Activated T-helper 2 cell treated with anti-CD3 and anti-CD28 coated beads, Interferon-gamma antibody, Interleukin-2, Interleukin-4, amounts not matched to agents 10 μg/mL and 5 μg/mL and 100 μg/mL, durations not matched to agents 14 hours and 24 hours and 36 hours (primary cell): ENCODE measurements around the gene SYT9. TPM values are rescaled to one million over a fixed set of nuclear protein-coding genes. Genes with fewer than 3 reads are reported as not detected.

ENCODE experiments used
- DNase-seq: peaks from one replicate; pipeline ENCODE4 v3.0.0; 2021; ENCODE audit warnings: low spot score
- H3K27ac Mint-ChIP-seq: one replicate; pipeline ENCODE4 v1.8.0; 2021; ENCODE audit warnings: mixed read lengths
- H3K27me3 Mint-ChIP-seq: one replicate; pipeline ENCODE4 v1.8.0; 2021; ENCODE audit warnings: low read depth, mixed read lengths
- H3K36me3 Mint-ChIP-seq: one replicate; pipeline ENCODE4 v1.8.0; 2021; ENCODE audit warnings: low read depth, mixed read lengths
- H3K4me1 Mint-ChIP-seq: one replicate; pipeline ENCODE4 v1.8.0; 2021; ENCODE audit warnings: low read depth, mixed read lengths
- H3K4me3 Mint-ChIP-seq: one replicate; pipeline ENCODE4 v1.8.0; 2021; ENCODE audit warnings: low read depth, mild to moderate bottlenecking, moderate library complexity, mixed read lengths
- H3K9me3 Mint-ChIP-seq: one replicate; pipeline ENCODE4 v1.8.0; 2021; ENCODE audit warnings: mixed read lengths
- intact Hi-C: fragments of 100-400 bp; cut with micrococcal nuclease; formaldehyde crosslinking; loops from one replicate; pipeline ENCODE4 v1.15.1; 2023
- total RNA-seq: library from RNA; stranded (reverse); gene quantifications from 2 replicates; pipeline ENCODE4 v1.2.3, GENCODE V29; 2022

Gene SYT9
- total RNA-seq, 1 donor from 2014 or later = not detected

GRCh38 chr11:7480113-7480512, 228.4 kb downstream of the SYT9 start:
- H3K36me3 Mint-ChIP-seq = no peaks in the 10 kb centered on the region
- no peak overlapping the region for H3K27ac Mint-ChIP-seq
- H3K4me1 Mint-ChIP-seq = no peaks in the 10 kb centered on the region
- H3K27me3 Mint-ChIP-seq = peaks cover 3% of the 10 kb centered on the region
- no peaks in the 10 kb centered on the region for H3K9me3 Mint-ChIP-seq
- DNase-seq = no peak
- intact Hi-C loops = no loop called here
- H3K4me3 Mint-ChIP-seq = no peak overlapping the region

GRCh38 chr11:7484131-7484530, 232.4 kb downstream of the SYT9 start:
- no peak for DNase-seq
- no peaks in the 10 kb centered on the region for H3K4me1 Mint-ChIP-seq
- H3K4me3 Mint-ChIP-seq = no peak overlapping the region
- H3K36me3 Mint-ChIP-seq = no peaks in the 10 kb centered on the region
- intact Hi-C loops = no loop called here
- no peaks in the 10 kb centered on the region for H3K27me3 Mint-ChIP-seq
- no peak overlapping the region for H3K27ac Mint-ChIP-seq
- no peaks in the 10 kb centered on the region for H3K9me3 Mint-ChIP-seq

GRCh38 chr11:7484645-7485044, 232.9 kb downstream of the SYT9 start:
- Mint-ChIP-seq H3K36me3 (no peaks in the 10 kb centered on the region), H3K4me3 (no peak overlapping the region), H3K27me3 (no peaks in the 10 kb centered on the region), H3K9me3 (no peaks in the 10 kb centered on the region), H3K4me1 (no peaks in the 10 kb centered on the region), H3K27ac (no peak overlapping the region)
- intact Hi-C loops = no loop called here
- DNase-seq = no peak

- no peaks in the 10 kb centered on the region for H3K9me3 Mint-ChIP-seq
- no peak within 1 kb of the TSS for H3K27ac Mint-ChIP-seq
- intact Hi-C loops = no loop called here
- no peaks in the 10 kb centered on the region for H3K36me3 Mint-ChIP-seq
- H3K4me3 Mint-ChIP-seq = no peak within 1 kb of the TSS
- H3K27me3 Mint-ChIP-seq = no peaks in the 10 kb centered on the region
- no peak for DNase-seq
- H3K4me1 Mint-ChIP-seq = no peaks in the 10 kb centered on the region
Measured at GRCh38 chr11:7485186-7486097, 233.7 kb downstream of the SYT9 start, which contains the start of gene OLFML1. OLFML1 (plus strand) TSS chr11:7485506; CDS start chr11:7485876, 370 bp downstream.

GRCh38 chr11:7486098-7486780, 234.5 kb downstream of the SYT9 start:
- intact Hi-C loops = no loop called here
- H3K27me3 Mint-ChIP-seq = no peaks in the 10 kb centered on the region
- H3K9me3 Mint-ChIP-seq = no peaks in the 10 kb centered on the region
- no peaks in the 10 kb centered on the region for H3K4me1 Mint-ChIP-seq
- no peaks in the 10 kb centered on the region for H3K36me3 Mint-ChIP-seq
- DNase-seq = no peak
- H3K4me3 Mint-ChIP-seq = no peak overlapping the region
- no peak overlapping the region for H3K27ac Mint-ChIP-seq

GRCh38 chr11:7486781-7487140, 235.1 kb downstream of the SYT9 start:
- Mint-ChIP-seq H3K27me3 (no peaks in the 10 kb centered on the region), H3K9me3 (no peaks in the 10 kb centered on the region), H3K36me3 (no peaks in the 10 kb centered on the region), H3K4me1 (no peaks in the 10 kb centered on the region), H3K4me3 (no peak overlapping the region), H3K27ac (no peak overlapping the region)
- intact Hi-C loops = no loop called here
- DNase-seq = no peak

- Mint-ChIP-seq H3K36me3 (no peaks in the 10 kb centered on the region), H3K4me1 (no peaks in the 10 kb centered on the region), H3K27ac (no peak overlapping the region), H3K4me3 (no peak overlapping the region), H3K27me3 (no peaks in the 10 kb centered on the region), H3K9me3 (no peaks in the 10 kb centered on the region)
- no peak for DNase-seq
- intact Hi-C loops = no loop called here
Measured at GRCh38 chr11:7487360-7487759, 235.7 kb downstream of the SYT9 start.

- H3K9me3 Mint-ChIP-seq = no peaks in the 10 kb centered on the region
- no peaks in the 10 kb centered on the region for H3K4me1 Mint-ChIP-seq
- H3K27ac Mint-ChIP-seq = no peak overlapping the region
- no peaks in the 10 kb centered on the region for H3K27me3 Mint-ChIP-seq
- no peaks in the 10 kb centered on the region for H3K36me3 Mint-ChIP-seq
- intact Hi-C loops = no loop called here
- no peak overlapping the region for H3K4me3 Mint-ChIP-seq
- no peak for DNase-seq
Measured at GRCh38 chr11:7488681-7489080, 237.0 kb downstream of the SYT9 start.

GRCh38 chr11:7489376-7489775, 237.7 kb downstream of the SYT9 start:
- no peaks in the 10 kb centered on the region for H3K36me3 Mint-ChIP-seq
- no peak for DNase-seq
- H3K4me1 Mint-ChIP-seq = no peaks in the 10 kb centered on the region
- no peaks in the 10 kb centered on the region for H3K9me3 Mint-ChIP-seq
- intact Hi-C loops = no loop called here
- no peak overlapping the region for H3K4me3 Mint-ChIP-seq
- no peak overlapping the region for H3K27ac Mint-ChIP-seq
- no peaks in the 10 kb centered on the region for H3K27me3 Mint-ChIP-seq

GRCh38 chr11:7490054-7490453, 238.3 kb downstream of the SYT9 start:
- DNase-seq = no peak
- Mint-ChIP-seq H3K9me3 (no peaks in the 10 kb centered on the region), H3K27me3 (no peaks in the 10 kb centered on the region), H3K4me3 (no peak overlapping the region), H3K36me3 (no peaks in the 10 kb centered on the region), H3K27ac (no peak overlapping the region), H3K4me1 (no peaks in the 10 kb centered on the region)
- intact Hi-C loops = no loop called here

GRCh38 chr11:7490535-7490934, 238.8 kb downstream of the SYT9 start:
- Mint-ChIP-seq H3K27me3 (no peaks in the 10 kb centered on the region), H3K9me3 (no peaks in the 10 kb centered on the region), H3K4me3 (no peak overlapping the region), H3K27ac (no peak overlapping the region), H3K4me1 (no peaks in the 10 kb centered on the region), H3K36me3 (no peaks in the 10 kb centered on the region)
- intact Hi-C loops = no loop called here
- DNase-seq = no peak

GRCh38 chr11:7492253-7492652, 240.5 kb downstream of the SYT9 start:
- Mint-ChIP-seq H3K27ac (no peak overlapping the region), H3K27me3 (no peaks in the 10 kb centered on the region), H3K4me1 (peaks cover 6% of the 10 kb centered on the region), H3K4me3 (no peak overlapping the region), H3K36me3 (no peaks in the 10 kb centered on the region), H3K9me3 (no peaks in the 10 kb centered on the region)
- no peak for DNase-seq
- intact Hi-C loops = no loop called here

- H3K27me3 Mint-ChIP-seq = peaks cover 2% of the 10 kb centered on the region
- intact Hi-C loops = no loop called here
Measured at GRCh38 chr11:7493670-7494069, 242.0 kb downstream of the SYT9 start.

More at GRCh38 chr11:7493670-7494069, 242.0 kb downstream of the SYT9 start:
- no peak for DNase-seq
- Mint-ChIP-seq H3K4me1 (peaks cover 6% of the 10 kb centered on the region), H3K36me3 (no peaks in the 10 kb centered on the region), H3K4me3 (no peak overlapping the region), H3K27ac (no peak overlapping the region), H3K9me3 (no peaks in the 10 kb centered on the region)
